Caco-2 (cell line): ENCODE data around the gene SEZ6. TPM values are rescaled to one million over a fixed set of nuclear protein-coding genes. Genes with fewer than 3 reads are reported as not detected.

Experiments used
- BruUV-seq: library from RNA; stranded (reverse); fragments of 400-500 nt; replicated peaks from 2 replicates; lab custom pipeline; 2021; lab: Mats Ljungman, UMichigan
- CTCF ChIA-PET: fragments of 300-600 bp; sonication (Branson Sonifier 250); formaldehyde crosslinking; loops from one replicate; lab custom pipeline; 2022; ENCODE audit warnings: antibody characterized with exemption; lab: Charles Lee
- POLR2A ChIA-PET: fragments of 300-600 bp; sonication (Branson Sonifier 250); formaldehyde crosslinking; loops from one replicate; lab custom pipeline; 2022; ENCODE audit warnings: antibody characterized with exemption; lab: Charles Lee
- DNase-seq, 2 experiments: peaks; one replicate each; pipeline versions ENCODE4 v3.0.0 to v3.0.0-alpha.2; 2020 to 2022
- H3K27me3 ChIP-seq: replicated peaks from 2 replicates; pipeline ENCODE4 v1.6.0; 2011; ENCODE audit warnings: low read length; ENCODE audit not compliant: control insufficient read depth, insufficient read depth
- H3K36me3 ChIP-seq: 2 replicates; pipeline ENCODE4 v1.5.1; 2011; ENCODE audit warnings: low read length; ENCODE audit not compliant: control insufficient read depth, insufficient read depth
- H3K4me1 ChIP-seq: fragments of 250-450 bp; sonication (Bioruptor Pico); 2 replicates; pipeline ENCODE4 v1.5.1; 2020; ENCODE audit warnings: mild to moderate bottlenecking
- H3K4me3 ChIP-seq: 2 replicates; pipeline ENCODE4 v1.5.1; 2011; ENCODE audit warnings: low read depth, mild to moderate bottlenecking, control low read depth, low read length
- H3K9me3 ChIP-seq: fragments of 250-450 bp; sonication (Bioruptor Pico); 2 replicates; pipeline ENCODE4 v1.5.1; 2020; ENCODE audit warnings: mild to moderate bottlenecking, moderate library complexity
- H3K27ac Mint-ChIP-seq: one replicate; pipeline ENCODE4 v1.8.0; 2022; ENCODE audit warnings: mixed read lengths; ENCODE audit not compliant: unreplicated experiment
- H3K27me3 Mint-ChIP-seq: one replicate; pipeline ENCODE4 v1.8.0; 2022; ENCODE audit warnings: mixed read lengths; ENCODE audit not compliant: insufficient read depth, unreplicated experiment
- H3K36me3 Mint-ChIP-seq: one replicate; pipeline ENCODE4 v1.8.0; 2022; ENCODE audit warnings: mild to moderate bottlenecking, mixed read lengths; ENCODE audit not compliant: insufficient read depth, unreplicated experiment
- H3K4me1 Mint-ChIP-seq: one replicate; pipeline ENCODE4 v1.8.0; 2022; ENCODE audit warnings: low read depth, mixed read lengths; ENCODE audit not compliant: unreplicated experiment
- H3K4me3 Mint-ChIP-seq: one replicate; pipeline ENCODE4 v1.8.0; 2022; ENCODE audit warnings: mild to moderate bottlenecking, moderate library complexity, mixed read lengths; ENCODE audit not compliant: unreplicated experiment
- H3K9me3 Mint-ChIP-seq: one replicate; pipeline ENCODE4 v1.8.0; 2022; ENCODE audit warnings: mixed read lengths; ENCODE audit not compliant: unreplicated experiment
- CTCF ChIP-seq, 2 experiments: fragments of 200-600 bp in 1 of 2; IDR thresholded peaks; 1 replicate in 1 of 2; 2 replicates in 1 of 2; pipeline versions ENCODE4 v1.5.1 to v1.8.0; 2011 to 2022; ENCODE audit warnings: antibody characterized with exemption in 1 of 2, control low read depth in 1 of 2, inconsistent platforms in 1 of 2, low read depth in 1 of 2, low read length in 1 of 2, mild to moderate bottlenecking in 1 of 2, moderate library complexity in 1 of 2; ENCODE audit not compliant: insufficient read depth in 1 of 2, severe bottlenecking in 1 of 2, unreplicated experiment in 1 of 2
- intact Hi-C: fragments of 100-400 bp; cut with micrococcal nuclease; formaldehyde crosslinking; loops from one replicate; pipeline ENCODE4 v1.10.0; 2022; ENCODE audit not compliant: unreplicated experiment
- total RNA-seq: library from RNA; stranded (reverse); gene quantifications from 2 replicates; pipeline ENCODE4 v1.2.3, GENCODE V29; 2022

The SEZ6 gene
- total RNA-seq, 1 experiment from 2014 or later = not detected

- H3K9me3 Mint-ChIP-seq = no peaks in the 10 kb centered on the region
- no peak overlapping the region for H3K27ac Mint-ChIP-seq
- H3K27me3 Mint-ChIP-seq = no peaks in the 10 kb centered on the region
- TF ChIP-seq CTCF (IDR thresholded peaks at IDR 0.05; ENCODE audit: insufficient read depth in 1 of 2, low read depth in 1 of 2, low read length in 1 of 2, severe bottlenecking in 1 of 2, unreplicated experiment in 1 of 2) = no peak
- no TSS peak for BruUV-seq
- CTCF ChIA-PET = no interaction called here
- POLR2A ChIA-PET = no interaction called here
- H3K36me3 Mint-ChIP-seq = no peaks in the 10 kb centered on the region
- H3K4me3 ChIP-seq = no peak overlapping the region
- no peaks in the 10 kb centered on the region for H3K4me1 Mint-ChIP-seq
- no peak overlapping the region for H3K4me3 Mint-ChIP-seq
- H3K9me3 ChIP-seq = no peaks in the 10 kb centered on the region
- H3K4me1 ChIP-seq = no peaks in the 10 kb centered on the region; the same call in 1 of the 2 replicates
- no peaks in the 10 kb centered on the region for H3K36me3 ChIP-seq
- intact Hi-C loops = loop anchor here (10.0 kb wide), 1 partner anchor 256 kb away; the partner anchor contains the start of gene CRYBA1
- no peaks in the 10 kb centered on the region for H3K27me3 ChIP-seq
- no peak for DNase-seq
These were observed 16.8 kb downstream of the SEZ6 start for GRCh38 chr17:28989028-28989427.

GRCh38 chr17:28988475-28988874 is 17.4 kb downstream of the SEZ6 start:
- BruUV-seq = no TSS peak
- no peak for DNase-seq
- H3K27me3 ChIP-seq = no peaks in the 10 kb centered on the region
- no peak for TF ChIP-seq CTCF (IDR thresholded peaks at IDR 0.05; ENCODE audit: insufficient read depth in 1 of 2, low read depth in 1 of 2, low read length in 1 of 2, severe bottlenecking in 1 of 2, unreplicated experiment in 1 of 2)
- Mint-ChIP-seq H3K4me1 (no peaks in the 10 kb centered on the region), H3K9me3 (no peaks in the 10 kb centered on the region), H3K4me3 (no peak overlapping the region), H3K27me3 (no peaks in the 10 kb centered on the region), H3K36me3 (no peaks in the 10 kb centered on the region), H3K27ac (no peak overlapping the region)
- no peaks in the 10 kb centered on the region; the same call in 1 of the 2 replicates for H3K4me1 ChIP-seq
- H3K9me3 ChIP-seq = no peaks in the 10 kb centered on the region
- ChIA-PET CTCF (no interaction called here), POLR2A (no interaction called here)
- intact Hi-C loops = loop anchor here (10.0 kb wide), 1 partner anchor 256 kb away; the partner anchor contains the start of gene CRYBA1
- no peaks in the 10 kb centered on the region for H3K36me3 ChIP-seq
- no peak overlapping the region for H3K4me3 ChIP-seq

- no peaks in the 10 kb centered on the region for H3K27me3 ChIP-seq
- Mint-ChIP-seq H3K27me3 (no peaks in the 10 kb centered on the region), H3K36me3 (no peaks in the 10 kb centered on the region), H3K9me3 (no peaks in the 10 kb centered on the region), H3K27ac (no peak overlapping the region), H3K4me1 (no peaks in the 10 kb centered on the region), H3K4me3 (no peak overlapping the region)
- no TSS peak for BruUV-seq
- no peaks in the 10 kb centered on the region for H3K36me3 ChIP-seq
- ChIA-PET POLR2A (no interaction called here), CTCF (no interaction called here)
- intact Hi-C loops = loop anchor here (10.0 kb wide), 1 partner anchor 258 kb away; the partner anchor contains the start of gene CRYBA1
- H3K4me3 ChIP-seq = no peak overlapping the region
- H3K9me3 ChIP-seq = no peaks in the 10 kb centered on the region
- DNase-seq = no peak
- no peak for TF ChIP-seq CTCF (IDR thresholded peaks at IDR 0.05; ENCODE audit: insufficient read depth in 1 of 2, low read depth in 1 of 2, low read length in 1 of 2, severe bottlenecking in 1 of 2, unreplicated experiment in 1 of 2)
- no peaks in the 10 kb centered on the region; the same call in 1 of the 2 replicates for H3K4me1 ChIP-seq
These were observed 18.8 kb downstream of the SEZ6 start for GRCh38 chr17:28986714-28987655.
